Breast epithelium (tissue), 4 donors: ENCODE measurements around the gene RCE1. TPM values are rescaled to one million over a fixed set of nuclear protein-coding genes. Genes with fewer than 3 reads are reported as not detected.
A peak's percentile ranks its signal among the peaks of the same experiment; 100 is the strongest.
"Not testable (repeated sequence)": the region's sequence is repeated elsewhere in the genome, so short reads cannot be mapped to it uniquely, and the experiment has no call there.

Experiments
- DNase-seq, 2 donors: peaks; one replicate each; pipeline ENCODE4 v3.0.0-alpha.2; 2019; ENCODE audit warnings: low spot score in 2 of 2
- H3K27ac ChIP-seq, 2 donors: fragments of 200-600 bp; sonication (generic) in 1 of 2; one replicate each; pipeline ENCODE4 v1.5.1; 2016 to 2019; ENCODE audit warnings: mild to moderate bottlenecking in 1 of 2
- H3K27me3 ChIP-seq, 2 donors: fragments of 200-600 bp; sonication (generic) in 1 of 2; one replicate each; pipeline versions ENCODE4 v1.5.1 to v1.6.0; 2017 to 2019; ENCODE audit warnings: control low read depth in 1 of 2, mild to moderate bottlenecking in 1 of 2
- H3K36me3 ChIP-seq: fragments of 200-600 bp; one replicate; pipeline ENCODE4 v1.5.1; 2019
- H3K4me1 ChIP-seq, 2 donors: fragments of 200-600 bp; sonication (generic); one replicate each; pipeline ENCODE4 v1.5.1; 2016 to 2019; ENCODE audit warnings: control low read depth in 1 of 2
- H3K4me3 ChIP-seq, 3 donors: fragments of 200-600 bp; sonication (generic); 1 replicate in 2 of 3; 2 replicates in 1 of 3; pipeline ENCODE4 v1.5.1; 2016 to 2019; ENCODE audit warnings: mild to moderate bottlenecking in 3 of 3, moderate library complexity in 2 of 3
- H3K9me3 ChIP-seq, 2 donors: fragments of 200-600 bp; sonication (generic) in 1 of 2; one replicate each; pipeline ENCODE4 v1.5.1; 2016 to 2019; ENCODE audit warnings: control low read depth in 1 of 2
- CTCF ChIP-seq, 3 donors: fragments of 450-650 bp; IDR thresholded peaks; one replicate each; pipeline ENCODE4 v1.5.1; 2016 to 2017; ENCODE audit warnings: antibody characterized with exemption in 3 of 3, mild to moderate bottlenecking in 3 of 3, moderate library complexity in 3 of 3
- POLR2A ChIP-seq: fragments of 450-650 bp; IDR thresholded peaks from one replicate; pipeline ENCODE4 v1.6.1; 2016; ENCODE audit warnings: antibody characterized with exemption, mild to moderate bottlenecking, moderate library complexity
- POLR2AphosphoS5 ChIP-seq, 3 donors: sonication (generic); formaldehyde crosslinking; IDR thresholded peaks; one replicate each; pipeline ENCODE4 v1.6.1; 2017; ENCODE audit warnings: antibody characterized with exemption in 3 of 3
- intact Hi-C: fragments of 100-400 bp; cut with DNase I; formaldehyde crosslinking; loops from one replicate; pipeline ENCODE4 v1.15.1; 2023; ENCODE audit warnings: low total_unique reads
- total RNA-seq, 3 donors: library from RNA; depleted of rRNA; stranded (reverse); fragments of >200 nt; gene quantifications; one replicate each; pipeline ENCODE4 v1.1.0, GENCODE V29; 2016

RCE1 gene
- 10 to 100 TPM; 10.7 to 23.9 (median 21.5) TPM for total RNA-seq

GRCh38 chr11:66842896-66843775 lies at the start of gene RCE1:
Gene RCE1, plus strand, starts transcription at chr11:66843441. Its CDS starts 15 bp downstream, at chr11:66843456.
- Histone ChIP-seq H3K4me1 (peaks cover 0 to 23% of the 10 kb centered on the region in 2 donors), H3K36me3 (no peaks in the 10 kb centered on the region), H3K27ac (peak within 1 kb of the TSS; percentile 98 to 99), H3K9me3 (no peaks in the 10 kb centered on the region), H3K27me3 (no peaks in the 10 kb centered on the region), H3K4me3 (peak within 1 kb of the TSS; percentile 95 to 100 (median 95))
- intact Hi-C loops: no loop called here
- peak; percentile 68 for TF ChIP-seq POLR2A
- peak; percentile 86 to 96 (median 96) for TF ChIP-seq POLR2AphosphoS5 (IDR thresholded peaks at IDR 0.05)
- peak in 1 of 3 donors; percentile 13 for TF ChIP-seq CTCF (IDR thresholded peaks at IDR 0.05)
- peak; percentile 86 to 89 for DNase-seq

GRCh38 chr11:66799815-66800214 lies 43.4 kb upstream of the RCE1 start:
- H3K27ac ChIP-seq, H3K36me3 ChIP-seq, H3K4me1 ChIP-seq, H3K27me3 ChIP-seq, intact Hi-C loops, H3K9me3 ChIP-seq, DNase-seq, H3K4me3 ChIP-seq: not testable (repeated sequence)

- no peak overlapping the region for H3K4me3 ChIP-seq
- H3K27me3 ChIP-seq: no peaks in the 10 kb centered on the region
- H3K36me3 ChIP-seq: no peaks in the 10 kb centered on the region
- no peaks in the 10 kb centered on the region for H3K9me3 ChIP-seq
- no peak for DNase-seq
- intact Hi-C loops: no loop called here
- H3K27ac ChIP-seq: no peak overlapping the region
- TF ChIP-seq POLR2A (no peak), CTCF (IDR thresholded peaks at IDR 0.05) (no peak), POLR2AphosphoS5 (IDR thresholded peaks at IDR 0.05) (no peak)
- no peaks in the 10 kb centered on the region for H3K4me1 ChIP-seq
Measured at GRCh38 chr11:66800720-66801428, 42.4 kb upstream of the RCE1 start.

- Histone ChIP-seq H3K36me3 (no peaks in the 10 kb centered on the region), H3K27ac (no peak overlapping the region)
- intact Hi-C loops: loop anchor here (5.0 kb wide), 1 partner anchor 228 kb away; no protein-coding TSS in a partner anchor
Measured at GRCh38 chr11:66809592-66809991, 33.6 kb upstream of the RCE1 start.

More at GRCh38 chr11:66809592-66809991, 33.6 kb upstream of the RCE1 start:
- H3K4me1 ChIP-seq: no peaks in the 10 kb centered on the region
- TF ChIP-seq CTCF (IDR thresholded peaks at IDR 0.05): no peak
- no peaks in the 10 kb centered on the region for H3K9me3 ChIP-seq
- no peaks in the 10 kb centered on the region for H3K27me3 ChIP-seq
- H3K4me3 ChIP-seq: no peak overlapping the region
- no peak for DNase-seq
